GM12892 (cell line): ENCODE results near the gene RGPD4.

Experiments
- POLR2A ChIP-seq: IDR thresholded peaks from 2 replicates; pipeline ENCODE4 v1.6.1; 2011; ENCODE audit warnings: low read depth, low read length, control low read depth
- POLR2AphosphoS5 ChIP-seq: IDR thresholded peaks from 2 replicates; pipeline ENCODE4 v1.6.1; 2011; ENCODE audit warnings: low read depth, low read length, control low read depth
- TAF1 ChIP-seq: IDR thresholded peaks from 2 replicates; pipeline ENCODE4 v1.6.1; 2011; ENCODE audit warnings: low read depth, mild to moderate bottlenecking, control low read depth, low read length, borderline replicate concordance

DNA sequence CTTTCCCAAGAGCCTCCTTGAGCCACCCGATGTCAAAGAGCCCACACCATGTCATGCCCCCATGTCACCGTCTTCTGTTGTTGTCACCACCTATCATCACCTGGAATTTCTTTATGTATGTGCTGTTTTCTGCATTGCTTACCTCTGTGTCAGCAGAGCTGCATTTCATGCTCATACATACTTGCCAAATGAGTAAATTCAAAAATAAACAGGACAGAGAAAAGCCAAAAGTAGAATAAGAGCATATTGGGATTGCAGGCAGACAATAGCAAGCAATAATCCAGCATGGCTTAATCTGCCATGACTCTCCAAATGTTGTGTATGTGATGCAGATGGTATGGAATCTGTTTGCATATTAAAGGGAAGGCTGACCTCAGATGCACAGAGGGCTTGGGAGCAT lies 15.3 kb upstream of the RGPD4 start:
- TF ChIP-seq POLR2A (no peak), TAF1 (no peak), POLR2AphosphoS5 (no peak)
